HG03460 (cell line): ENCODE data around the gene HOXC4.
"Not testable (repeated sequence)": the region's sequence is repeated elsewhere in the genome, so short reads cannot be mapped to it uniquely, and the experiment has no call there.

Experiments used
- ATAC-seq: cut with Tn5 transposase; IDR thresholded peaks from one replicate; pipeline ENCODE4 v1.9.1; 2021; ENCODE audit not compliant: unreplicated experiment

Gene HOXC4

DNA sequence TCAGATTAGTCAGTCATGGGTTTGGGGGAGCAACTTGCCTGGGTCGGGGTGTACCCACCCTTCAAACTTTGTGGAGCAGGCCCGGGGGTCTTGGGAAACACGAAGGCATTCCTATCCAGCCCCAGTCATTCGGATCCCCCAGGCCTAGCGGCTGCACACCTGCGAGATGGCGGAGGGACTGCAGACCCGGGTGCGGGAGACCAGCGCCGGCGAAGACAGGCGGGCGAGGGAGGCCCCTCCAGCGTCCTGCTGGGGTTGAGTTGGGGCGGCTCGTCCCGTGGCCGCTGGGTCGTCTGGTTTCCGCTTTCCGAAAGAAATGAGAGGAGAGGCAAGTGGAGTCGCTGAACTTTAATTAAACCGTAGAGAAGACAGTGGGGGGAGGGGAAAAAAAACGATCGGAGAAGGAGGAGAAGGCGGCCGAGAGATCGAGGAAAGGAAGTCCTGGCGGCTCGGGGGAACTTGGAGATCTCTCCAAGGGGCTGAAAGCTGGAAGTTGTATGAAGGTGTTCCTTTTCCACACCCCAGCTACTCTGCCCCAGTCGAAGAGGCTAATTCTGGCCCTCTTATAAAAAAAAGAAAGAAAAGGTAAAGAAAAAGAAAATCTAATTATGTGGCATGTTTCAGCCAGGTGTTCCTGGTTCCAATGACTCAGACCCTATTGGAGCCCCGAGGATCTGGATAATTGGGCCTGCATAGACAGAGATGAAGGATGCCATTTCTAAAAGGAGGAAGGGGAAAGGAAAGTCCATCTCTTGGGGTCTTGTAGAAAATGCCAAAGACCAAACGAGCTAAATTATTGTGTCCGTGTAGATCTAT lies 28.2 kb downstream of the HOXC4 start:
- not testable (repeated sequence) for ATAC-seq

DNA sequence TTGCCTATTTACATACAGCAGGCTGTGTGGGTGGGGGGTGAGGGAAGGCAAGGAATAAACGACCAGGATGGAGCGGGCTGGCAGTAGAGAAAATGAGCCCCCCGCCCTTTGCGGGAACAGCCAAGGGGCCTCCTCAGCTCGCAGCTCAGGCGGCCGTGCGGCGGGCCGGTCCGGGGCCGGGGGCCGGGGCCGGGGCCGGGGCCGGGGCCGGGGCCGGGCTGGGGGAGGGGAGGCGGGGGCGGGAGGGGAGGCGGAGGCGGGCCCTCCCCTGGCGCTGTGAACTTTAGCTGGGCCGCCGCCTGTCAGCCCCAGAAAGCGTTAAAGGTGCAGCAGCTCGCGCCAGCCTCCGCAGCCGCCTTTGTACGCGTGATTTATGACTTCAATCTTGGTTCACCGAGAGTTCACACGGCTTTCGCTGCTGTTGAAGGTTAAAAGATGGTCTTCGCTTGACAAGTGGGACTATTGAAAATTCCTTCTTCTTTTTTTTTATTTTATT lies 28.8 kb downstream of the HOXC4 start:
- ATAC-seq, result no peak

DNA sequence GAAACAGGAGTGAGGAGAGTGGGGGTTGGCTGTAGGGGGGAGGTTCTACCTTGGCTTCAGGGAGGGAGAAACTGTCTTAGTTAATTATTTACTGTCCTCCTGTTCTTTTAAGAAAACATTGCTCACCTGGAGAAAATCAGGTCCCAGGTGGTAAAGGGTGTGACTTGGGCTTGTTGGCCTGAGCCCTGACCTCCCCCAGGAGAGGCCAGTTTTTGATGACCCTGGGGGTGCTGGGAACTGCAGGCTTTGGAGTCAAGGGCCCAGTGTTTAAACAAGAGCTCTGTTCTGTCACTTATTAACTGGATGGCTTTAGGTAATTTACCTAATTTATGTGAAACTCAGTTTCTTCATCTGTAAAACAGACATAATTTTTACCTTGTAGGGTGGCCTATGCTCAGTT lies 34.4 kb downstream of the HOXC4 start:
- not testable (repeated sequence) for ATAC-seq

DNA sequence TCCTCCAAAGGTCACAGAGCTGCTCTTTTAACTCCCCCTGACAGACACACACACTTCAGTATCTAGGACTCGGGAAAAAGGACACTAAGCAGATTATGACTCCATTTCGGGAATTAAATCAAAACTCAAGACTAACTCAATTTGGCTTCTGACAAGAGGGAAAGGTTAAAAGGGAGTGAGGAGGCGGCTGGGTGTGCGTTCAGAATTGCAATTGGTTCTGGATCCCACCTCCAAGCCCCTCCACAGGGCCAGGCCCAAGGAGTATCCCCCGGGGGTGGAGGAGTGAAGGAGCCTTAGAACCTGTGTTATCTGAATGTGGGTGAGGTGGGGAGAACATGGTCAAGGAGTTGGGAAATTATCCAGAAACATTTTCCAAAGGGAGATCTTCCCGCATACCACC lies 35.8 kb downstream of the HOXC4 start:
- ATAC-seq, result not testable (repeated sequence)

DNA sequence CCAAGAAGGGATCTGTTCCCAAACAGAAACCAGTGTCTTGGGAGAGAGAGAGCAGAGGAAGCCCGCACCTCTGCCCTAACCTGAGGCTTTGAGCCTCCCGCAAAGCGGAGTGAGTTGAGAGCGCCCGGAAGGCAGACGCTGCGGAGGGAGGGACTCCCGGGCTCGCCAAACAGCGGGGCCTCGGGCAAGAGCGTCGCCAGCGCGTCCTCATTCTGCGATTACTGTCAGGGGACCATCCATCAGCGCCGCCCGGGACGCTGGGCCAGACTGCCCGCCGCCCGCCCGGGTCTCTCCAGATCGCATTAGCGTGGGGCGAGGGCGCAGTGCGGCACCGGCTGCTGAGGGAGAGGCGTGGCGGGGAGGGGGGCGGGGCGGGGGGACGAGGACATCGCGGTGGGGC lies 36.7 kb downstream of the HOXC4 start:
- not testable (repeated sequence) for ATAC-seq

DNA sequence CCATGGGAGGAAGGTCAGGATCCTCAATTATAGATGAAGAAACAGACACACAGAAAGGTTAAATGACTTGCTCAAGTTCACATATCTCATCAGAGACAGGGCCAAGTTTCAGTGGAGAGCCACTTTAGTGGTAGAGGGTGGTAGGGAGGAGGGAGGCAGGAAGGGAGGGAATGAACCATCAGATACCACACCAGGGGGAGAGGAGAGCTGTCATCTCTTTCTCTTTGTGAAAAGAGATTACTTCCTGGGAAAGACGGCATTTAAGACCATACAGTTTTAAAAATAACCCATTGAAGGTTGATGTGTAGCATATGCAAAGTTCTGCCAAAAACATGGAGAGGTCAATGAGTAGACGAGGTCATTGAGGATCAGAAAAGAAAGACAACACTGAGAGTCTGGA lies 39.3 kb downstream of the HOXC4 start:
- ATAC-seq, result not testable (repeated sequence)

DNA sequence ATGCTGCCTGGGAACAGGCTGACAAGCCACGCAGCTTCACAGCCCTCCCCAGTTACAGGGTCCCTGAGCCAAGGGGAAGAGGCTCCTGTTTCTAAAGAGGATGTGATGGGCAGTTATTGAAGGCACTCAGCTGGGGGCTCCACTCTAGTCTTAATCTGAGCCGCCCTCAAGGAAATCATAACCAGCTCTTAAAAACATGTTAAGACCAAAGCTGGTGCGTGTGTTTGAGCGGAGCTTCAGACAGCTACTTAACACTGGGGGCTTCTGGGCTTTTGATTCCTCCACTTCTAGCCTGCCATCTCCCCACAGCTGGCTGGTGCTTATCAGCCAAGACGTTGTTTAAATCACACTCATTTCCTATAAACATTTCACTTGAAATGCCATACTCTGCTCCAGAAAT lies 42.3 kb downstream of the HOXC4 start:
- not testable (repeated sequence) for ATAC-seq

DNA sequence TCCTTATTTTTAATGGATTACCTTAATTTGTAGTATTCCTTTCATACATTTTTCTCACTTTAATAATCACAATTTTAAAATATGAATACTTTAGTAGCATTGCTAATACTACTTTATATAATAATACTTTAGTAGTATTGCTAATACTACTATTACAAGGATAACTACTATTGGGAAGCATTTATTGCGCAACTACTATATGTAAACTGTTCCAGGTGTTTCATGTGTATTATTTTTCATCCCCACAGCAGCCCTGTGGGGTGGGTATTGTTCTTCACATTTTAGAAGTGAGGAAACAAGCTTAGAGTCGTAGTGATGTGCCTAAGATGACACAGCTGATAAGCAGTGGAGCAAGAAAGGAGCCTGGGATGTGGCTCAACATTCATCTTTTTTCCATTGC lies 45.0 kb downstream of the HOXC4 start:
- ATAC-seq, result not testable (repeated sequence)

DNA sequence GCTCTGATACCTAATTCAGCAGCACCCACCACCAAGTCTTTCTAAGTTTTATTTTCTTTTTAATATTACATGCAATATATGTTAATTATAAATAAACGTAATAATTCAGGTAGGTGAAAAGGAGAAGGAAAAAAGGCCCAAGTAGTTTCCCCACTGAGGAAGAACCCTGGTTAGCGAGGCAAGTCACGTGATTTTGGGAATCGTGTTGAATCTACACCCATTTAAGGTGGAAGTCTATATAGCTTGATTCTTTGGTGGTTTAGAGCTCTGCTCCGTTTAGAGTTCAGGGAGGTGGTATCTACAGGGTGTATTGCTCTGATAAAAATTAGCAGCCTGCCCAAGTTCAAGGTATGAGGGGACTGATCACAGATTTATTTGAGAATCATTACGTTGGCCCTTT lies 47.0 kb downstream of the HOXC4 start:
- ATAC-seq, result not testable (repeated sequence)

DNA sequence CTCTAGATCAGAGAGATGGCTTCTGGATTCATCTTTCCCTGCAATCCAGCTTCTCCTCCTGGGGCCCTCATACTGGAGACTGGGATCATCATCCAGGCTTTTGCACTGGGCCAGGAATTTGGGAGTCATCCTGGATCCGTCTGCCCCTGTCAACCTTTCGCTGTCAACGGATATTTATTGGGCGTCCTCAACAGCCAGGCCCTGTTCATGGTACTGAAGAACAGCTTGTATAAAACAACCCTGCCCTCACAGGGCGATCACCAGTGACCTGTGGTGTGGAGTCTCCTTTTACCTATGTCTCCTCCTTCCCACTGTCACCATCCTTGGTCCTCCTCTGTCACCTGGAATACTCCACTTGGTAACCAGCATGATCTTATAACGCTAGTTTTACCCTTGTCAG lies 48.6 kb downstream of the HOXC4 start:
- ATAC-seq, result not testable (repeated sequence)

DNA sequence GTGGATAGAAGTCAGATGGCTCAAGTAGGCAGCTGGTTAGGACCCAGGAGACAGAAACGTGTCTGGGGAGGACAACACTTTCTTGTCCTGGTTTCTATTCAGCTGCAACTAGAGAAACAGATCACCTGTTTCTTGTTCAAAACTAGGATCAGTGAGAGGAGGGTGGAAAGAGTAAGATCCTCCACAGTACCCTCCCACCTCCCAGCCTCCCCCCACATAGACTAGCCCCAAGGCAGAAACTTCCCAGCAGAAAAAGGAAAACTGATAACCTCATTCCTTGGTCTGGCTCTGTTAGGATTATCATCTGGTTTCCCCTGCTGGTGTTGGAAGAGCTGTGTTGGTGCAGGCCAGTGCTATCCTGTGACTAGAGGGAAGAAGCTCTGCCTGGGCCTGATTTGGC lies 50.2 kb downstream of the HOXC4 start:
- not testable (repeated sequence) for ATAC-seq
